ENCODE measurements around the gene LMO3.

The LMO3 gene

DNA sequence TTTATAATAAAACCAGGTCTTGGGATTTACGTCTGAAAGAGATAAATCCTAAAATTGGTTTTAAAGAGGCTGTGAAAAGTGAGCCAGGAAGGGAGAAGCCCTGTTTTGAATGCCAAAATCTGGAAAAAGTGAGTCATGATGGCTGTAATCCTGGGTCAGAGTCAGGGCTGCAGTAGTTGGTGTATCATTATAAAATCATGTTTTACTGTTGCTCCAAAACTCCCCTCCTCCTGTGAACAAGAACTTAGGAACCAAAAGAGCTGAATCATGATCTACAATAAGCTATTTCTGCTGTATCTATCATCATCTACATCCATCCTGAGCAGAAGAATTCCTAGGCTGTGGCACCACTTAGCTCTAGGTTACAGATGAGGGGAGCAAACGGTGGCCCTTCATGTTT is 79.3 kb downstream of the LMO3 start:
- TF ChIP-seq, protein P1, sequence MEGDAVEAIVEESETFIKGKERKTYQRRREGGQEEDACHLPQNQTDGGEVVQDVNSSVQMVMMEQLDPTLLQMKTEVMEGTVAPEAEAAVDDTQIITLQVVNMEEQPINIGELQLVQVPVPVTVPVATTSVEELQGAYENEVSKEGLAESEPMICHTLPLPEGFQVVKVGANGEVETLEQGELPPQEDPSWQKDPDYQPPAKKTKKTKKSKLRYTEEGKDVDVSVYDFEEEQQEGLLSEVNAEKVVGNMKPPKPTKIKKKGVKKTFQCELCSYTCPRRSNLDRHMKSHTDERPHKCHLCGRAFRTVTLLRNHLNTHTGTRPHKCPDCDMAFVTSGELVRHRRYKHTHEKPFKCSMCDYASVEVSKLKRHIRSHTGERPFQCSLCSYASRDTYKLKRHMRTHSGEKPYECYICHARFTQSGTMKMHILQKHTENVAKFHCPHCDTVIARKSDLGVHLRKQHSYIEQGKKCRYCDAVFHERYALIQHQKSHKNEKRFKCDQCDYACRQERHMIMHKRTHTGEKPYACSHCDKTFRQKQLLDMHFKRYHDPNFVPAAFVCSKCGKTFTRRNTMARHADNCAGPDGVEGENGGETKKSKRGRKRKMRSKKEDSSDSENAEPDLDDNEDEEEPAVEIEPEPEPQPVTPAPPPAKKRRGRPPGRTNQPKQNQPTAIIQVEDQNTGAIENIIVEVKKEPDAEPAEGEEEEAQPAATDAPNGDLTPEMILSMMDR (IDR thresholded peaks at IDR 0.05; ENCODE audit: low read depth, low read length), result no peak
- peak; percentile 73 for DNase-seq (ENCODE audit: extremely low read depth, low read depth)

DNA sequence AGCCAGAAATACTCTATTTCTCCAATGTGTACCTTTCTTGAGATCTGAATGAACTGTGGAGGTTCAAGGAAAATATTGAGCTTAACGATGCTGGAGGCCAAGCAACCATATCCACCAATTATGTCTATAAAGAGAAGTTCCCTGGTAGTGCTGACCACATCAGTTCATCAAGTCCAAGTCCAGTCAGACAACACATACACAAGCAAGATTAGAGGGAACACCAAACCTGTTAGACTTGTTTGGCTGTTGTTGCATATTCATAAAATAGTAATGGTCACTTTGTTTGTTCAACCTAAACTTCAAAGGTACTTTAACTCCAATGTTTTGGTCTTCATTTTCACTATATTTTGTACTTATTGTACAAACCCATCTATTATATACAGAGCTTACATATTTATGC is 81.6 kb downstream of the LMO3 start:
- no peak for DNase-seq (ENCODE audit: extremely low read depth, low read depth)
- TF ChIP-seq, protein P1 (IDR thresholded peaks at IDR 0.05; ENCODE audit: low read depth, low read length), result no peak

DNA sequence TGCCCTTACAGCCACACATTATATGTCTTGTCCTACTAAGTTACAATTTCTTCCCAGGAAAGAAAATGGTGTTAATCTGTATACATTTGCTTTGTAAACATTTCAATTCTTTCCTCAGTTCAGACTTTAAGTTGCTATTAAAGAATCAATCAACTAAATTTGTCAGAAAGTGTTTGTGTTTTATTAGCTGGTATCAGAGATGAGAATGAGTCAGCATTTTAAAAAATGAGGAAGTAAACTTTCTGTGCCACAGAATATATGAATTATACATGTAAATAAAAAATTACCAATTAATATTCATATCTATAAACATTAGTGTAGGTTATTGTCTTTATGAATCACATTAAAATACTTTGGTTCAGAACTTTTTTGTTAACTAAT is 82.0 kb downstream of the LMO3 start:
- TF ChIP-seq, protein P1 (IDR thresholded peaks at IDR 0.05; ENCODE audit: low read depth, low read length), result no peak
- DNase-seq (ENCODE audit: extremely low read depth, low read depth), result no peak

DNA sequence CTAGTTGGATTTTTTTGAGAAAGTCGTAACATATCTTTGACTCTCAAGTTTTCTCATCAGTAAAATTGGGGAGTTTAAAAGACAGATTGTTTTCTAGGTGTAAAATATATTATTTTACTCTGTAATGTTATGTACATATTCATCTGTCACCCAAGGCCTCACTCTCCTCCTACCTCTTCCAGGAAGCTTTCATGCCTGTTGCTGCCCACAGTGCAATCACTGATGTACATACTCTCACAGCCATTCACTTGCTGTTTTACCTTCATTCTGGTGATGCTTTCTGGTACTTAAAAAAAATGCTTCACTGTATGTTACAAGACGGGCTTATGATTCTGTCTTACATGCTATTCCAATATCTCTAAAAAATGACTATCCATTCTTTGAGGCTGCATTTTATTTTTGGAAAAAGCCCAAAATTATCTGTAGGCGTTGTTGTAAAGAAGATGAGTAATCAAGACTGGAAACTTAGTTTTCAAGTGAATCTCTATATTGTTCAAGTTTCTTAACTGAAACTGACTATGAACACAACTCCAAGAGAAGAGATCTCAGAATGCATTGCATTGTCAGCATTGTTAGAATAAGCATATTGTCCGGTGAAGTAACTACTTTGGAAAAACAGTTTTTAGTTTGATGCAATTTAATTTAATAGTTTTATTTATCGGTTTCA is 82.5 kb downstream of the LMO3 start:
- DNase-seq (ENCODE audit: extremely low read depth, low read depth), result no peak

DNA sequence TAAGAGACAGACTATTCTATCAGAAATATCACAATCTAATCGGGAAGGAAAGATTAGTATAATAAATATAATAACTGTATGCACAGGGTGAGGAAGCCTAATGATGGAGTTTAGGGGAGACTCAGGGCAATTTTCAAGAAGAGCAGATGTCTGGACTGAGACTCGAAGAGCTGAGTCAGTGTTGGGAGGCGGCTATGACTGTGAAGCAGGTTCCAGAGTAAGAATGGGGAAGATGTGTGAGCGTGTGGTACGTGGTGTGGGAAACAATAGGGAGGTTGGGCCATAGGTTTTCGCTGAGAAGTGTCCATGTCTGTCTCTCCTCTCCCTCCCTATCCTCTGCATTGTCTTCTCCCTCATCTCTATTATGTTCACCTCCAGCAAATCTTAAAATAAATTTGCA is 85.6 kb downstream of the LMO3 start:
- TF ChIP-seq, protein P1 (IDR thresholded peaks at IDR 0.05; ENCODE audit: low read depth, low read length), result no peak
- no peak for DNase-seq (ENCODE audit: extremely low read depth, low read depth)

More for the DNA sequence above, 82.5 kb downstream of the LMO3 start:
- TF ChIP-seq, protein P1 (IDR thresholded peaks at IDR 0.05; ENCODE audit: low read depth, low read length), result no peak

DNA sequence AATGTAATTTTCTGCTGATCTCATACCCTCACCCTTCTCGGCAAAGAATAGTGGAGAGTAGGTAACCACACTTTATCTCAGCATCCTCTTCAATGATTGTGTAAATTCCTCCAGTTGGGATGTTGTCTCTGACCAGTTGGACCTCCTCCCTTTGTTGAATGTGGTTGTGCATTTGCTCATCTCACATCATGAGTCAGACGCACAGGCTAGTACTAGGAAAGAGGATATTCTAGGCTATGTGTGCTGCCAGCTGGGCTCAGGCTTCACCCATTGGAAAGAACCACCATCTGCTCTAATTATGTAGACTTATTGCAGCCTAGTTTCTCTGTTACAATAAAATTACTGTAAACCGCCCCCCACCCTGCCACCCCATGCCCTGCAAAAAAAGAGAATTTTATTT is 90.3 kb downstream of the LMO3 start:
- TF ChIP-seq, protein P1 (IDR thresholded peaks at IDR 0.05; ENCODE audit: low read depth, low read length), result no peak
- no peak for DNase-seq (ENCODE audit: extremely low read depth, low read depth)

DNA sequence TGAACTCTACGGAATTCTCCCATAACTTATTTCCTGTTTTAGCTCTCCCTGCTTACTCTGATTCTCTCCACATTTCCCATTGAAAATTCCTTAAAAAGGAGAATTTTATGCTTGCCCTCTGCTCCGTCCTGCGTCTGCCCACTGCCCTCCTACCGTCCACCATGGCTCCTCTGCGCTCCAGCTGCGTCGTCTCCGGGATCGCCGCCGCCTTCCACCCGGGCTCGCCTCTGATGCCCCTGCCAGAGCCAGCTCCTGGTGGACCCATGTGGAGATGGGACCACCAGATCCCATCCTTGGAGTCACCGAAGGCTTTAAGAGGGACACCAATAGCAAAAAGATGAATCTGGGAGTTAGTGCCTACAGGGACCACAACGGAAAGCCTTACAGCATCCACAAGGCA is 92.7 kb downstream of the LMO3 start:
- no peak for DNase-seq (ENCODE audit: extremely low read depth, low read depth)
- TF ChIP-seq, protein P1 (IDR thresholded peaks at IDR 0.05; ENCODE audit: low read depth, low read length), result no peak
